ENCODE results near the gene AKT2.

AKT2 gene

DNA sequence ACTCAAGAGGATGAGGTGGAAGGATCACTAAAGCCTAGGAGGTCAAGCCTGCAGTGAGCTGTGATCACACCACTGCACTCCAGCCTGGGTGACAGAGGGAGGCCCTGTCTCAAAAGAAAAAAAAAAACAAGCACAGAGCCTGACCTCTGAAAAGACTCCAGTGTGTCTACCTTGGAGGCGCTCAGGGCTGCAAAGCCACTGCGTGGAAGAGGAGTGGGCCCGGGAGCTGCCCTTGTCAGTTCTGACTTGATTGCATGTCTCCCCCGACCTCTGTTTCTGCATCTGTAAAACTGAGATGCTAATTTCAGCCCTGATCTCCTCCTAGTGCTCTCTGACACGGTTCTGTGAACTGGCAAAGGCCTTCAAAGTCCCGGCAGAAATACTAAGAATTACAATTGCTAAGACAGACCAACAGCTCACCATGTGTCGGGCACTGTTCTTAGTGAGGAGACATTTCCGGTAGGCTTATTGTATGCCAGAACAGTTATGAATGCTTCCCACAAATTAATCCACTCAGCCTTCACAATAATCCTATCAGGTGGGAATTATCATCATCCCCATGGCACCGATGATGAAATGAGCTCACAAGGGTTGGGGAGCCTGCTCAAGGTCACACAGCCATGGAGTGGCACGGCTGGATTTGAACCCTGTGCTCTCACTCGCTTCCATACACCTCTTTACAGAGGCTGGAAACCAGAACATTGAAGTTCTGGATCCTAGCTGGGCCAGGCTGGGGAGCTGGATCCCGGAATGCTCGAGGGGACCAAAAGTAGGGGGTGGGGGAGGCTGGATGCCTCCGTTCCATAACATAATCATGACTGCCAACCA is 3.5 kb downstream of the AKT2 start:
- Histone ChIP-seq H3K9me3 (no peaks in the 10 kb centered on the region), H3K27me3 (no peaks in the 10 kb centered on the region), H3K4me1 (ENCODE audit: control insufficient read depth in 1 of 2, insufficient read depth in 1 of 2, low read depth in 1 of 2, low read length in 1 of 2) (peaks cover 17 to 20% of the 10 kb centered on the region in 2 experiments), H3K36me3 (peaks cover 8% of the 10 kb centered on the region), H3K27ac (no peak overlapping the region), H3K4me3 (ENCODE audit: low read depth in 1 of 2, low read length in 1 of 2) (no peak overlapping the region)
- TF ChIP-seq, protein P1, sequence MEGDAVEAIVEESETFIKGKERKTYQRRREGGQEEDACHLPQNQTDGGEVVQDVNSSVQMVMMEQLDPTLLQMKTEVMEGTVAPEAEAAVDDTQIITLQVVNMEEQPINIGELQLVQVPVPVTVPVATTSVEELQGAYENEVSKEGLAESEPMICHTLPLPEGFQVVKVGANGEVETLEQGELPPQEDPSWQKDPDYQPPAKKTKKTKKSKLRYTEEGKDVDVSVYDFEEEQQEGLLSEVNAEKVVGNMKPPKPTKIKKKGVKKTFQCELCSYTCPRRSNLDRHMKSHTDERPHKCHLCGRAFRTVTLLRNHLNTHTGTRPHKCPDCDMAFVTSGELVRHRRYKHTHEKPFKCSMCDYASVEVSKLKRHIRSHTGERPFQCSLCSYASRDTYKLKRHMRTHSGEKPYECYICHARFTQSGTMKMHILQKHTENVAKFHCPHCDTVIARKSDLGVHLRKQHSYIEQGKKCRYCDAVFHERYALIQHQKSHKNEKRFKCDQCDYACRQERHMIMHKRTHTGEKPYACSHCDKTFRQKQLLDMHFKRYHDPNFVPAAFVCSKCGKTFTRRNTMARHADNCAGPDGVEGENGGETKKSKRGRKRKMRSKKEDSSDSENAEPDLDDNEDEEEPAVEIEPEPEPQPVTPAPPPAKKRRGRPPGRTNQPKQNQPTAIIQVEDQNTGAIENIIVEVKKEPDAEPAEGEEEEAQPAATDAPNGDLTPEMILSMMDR (IDR thresholded peaks at IDR 0.05), result no peak

DNA sequence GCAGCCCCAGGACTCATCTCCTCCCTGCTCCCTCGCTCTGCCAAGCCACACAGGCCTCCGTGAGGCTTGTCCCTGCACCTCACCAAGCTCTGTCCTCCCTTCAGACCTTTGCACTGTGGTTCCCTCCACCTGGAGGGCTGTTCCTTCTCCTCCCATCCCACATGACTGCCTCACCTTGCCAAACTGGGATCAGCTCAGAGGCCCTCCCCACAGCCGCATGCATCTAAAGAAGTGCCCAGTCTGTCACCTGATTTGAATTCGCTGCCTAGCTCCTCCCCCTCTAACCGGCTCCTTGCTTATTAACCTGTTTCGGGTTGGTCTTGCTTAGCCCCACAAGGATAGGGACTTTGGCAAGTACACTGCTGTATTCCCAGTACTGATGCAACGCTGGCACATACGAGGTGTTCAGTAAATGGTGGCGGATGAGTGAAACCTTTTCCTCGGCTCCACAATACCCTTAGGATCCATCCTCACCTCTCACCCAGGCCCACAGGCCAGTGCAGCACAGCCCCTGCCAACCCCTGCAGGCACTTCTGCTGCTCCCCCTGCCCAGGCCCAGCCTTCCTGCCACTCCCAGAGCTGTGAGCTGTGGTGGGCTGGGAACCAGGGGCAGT is 4.4 kb downstream of the AKT2 start:
- H3K9me3 ChIP-seq, result no peaks in the 10 kb centered on the region
- TF ChIP-seq, protein P1 (IDR thresholded peaks at IDR 0.05), result no peak
- peaks cover 14 to 17% of the 10 kb centered on the region in 2 experiments for H3K4me1 ChIP-seq (ENCODE audit: control insufficient read depth in 1 of 2, insufficient read depth in 1 of 2, low read depth in 1 of 2, low read length in 1 of 2)
- H3K36me3 ChIP-seq, result peaks cover 8% of the 10 kb centered on the region
- no peak overlapping the region for H3K4me3 ChIP-seq (ENCODE audit: low read depth in 1 of 2, low read length in 1 of 2)
- no peaks in the 10 kb centered on the region for H3K27me3 ChIP-seq
- no peak overlapping the region for H3K27ac ChIP-seq

DNA sequence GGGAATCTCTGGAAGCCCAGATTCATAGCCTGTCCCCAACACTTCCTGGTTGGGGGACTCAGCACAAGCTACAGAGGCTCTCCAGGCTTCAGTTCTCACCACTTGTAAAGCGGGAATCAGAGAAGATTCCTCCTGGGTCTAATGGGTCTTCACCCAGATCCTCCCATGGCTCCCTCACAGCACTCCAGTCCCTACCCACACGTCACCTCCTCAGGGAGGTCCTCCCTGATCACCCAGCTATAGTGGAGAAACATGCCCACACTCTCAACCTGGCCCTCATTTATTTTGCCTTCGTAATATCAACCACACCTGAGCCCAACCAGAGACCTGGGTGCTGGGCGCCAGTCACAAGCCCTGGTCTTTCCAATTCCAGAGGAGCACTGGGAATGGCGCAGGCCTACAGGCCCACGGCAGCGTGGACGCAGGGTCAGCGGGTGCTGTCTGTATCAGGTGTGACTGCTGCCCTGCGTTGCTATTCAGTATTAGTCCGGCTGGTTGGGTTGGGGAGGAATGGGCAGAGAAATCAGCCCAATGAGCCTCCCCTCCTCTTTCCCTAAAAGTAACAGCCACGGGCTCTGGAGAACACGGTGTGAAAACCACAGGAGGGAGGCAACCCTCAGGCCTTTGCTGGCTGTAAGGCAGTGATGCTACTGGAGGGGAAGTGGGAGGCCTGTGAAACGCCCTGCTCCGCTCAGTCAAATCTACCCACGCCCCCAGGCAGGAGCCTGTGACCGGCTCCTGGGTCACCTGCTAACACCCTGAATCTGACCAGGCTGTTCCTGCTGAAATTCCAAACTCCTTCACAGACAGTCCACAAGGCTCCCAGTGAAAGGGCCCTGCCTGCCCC is 5.2 kb downstream of the AKT2 start:
- Histone ChIP-seq H3K27me3 (no peaks in the 10 kb centered on the region), H3K27ac (no peak overlapping the region), H3K36me3 (peaks cover 8% of the 10 kb centered on the region), H3K4me1 (ENCODE audit: control insufficient read depth in 1 of 2, insufficient read depth in 1 of 2, low read depth in 1 of 2, low read length in 1 of 2) (peaks cover 16 to 17% of the 10 kb centered on the region in 2 experiments), H3K4me3 (ENCODE audit: low read depth in 1 of 2, low read length in 1 of 2) (no peak overlapping the region), H3K9me3 (no peaks in the 10 kb centered on the region)
- TF ChIP-seq, protein P1 (IDR thresholded peaks at IDR 0.05), result no peak

DNA sequence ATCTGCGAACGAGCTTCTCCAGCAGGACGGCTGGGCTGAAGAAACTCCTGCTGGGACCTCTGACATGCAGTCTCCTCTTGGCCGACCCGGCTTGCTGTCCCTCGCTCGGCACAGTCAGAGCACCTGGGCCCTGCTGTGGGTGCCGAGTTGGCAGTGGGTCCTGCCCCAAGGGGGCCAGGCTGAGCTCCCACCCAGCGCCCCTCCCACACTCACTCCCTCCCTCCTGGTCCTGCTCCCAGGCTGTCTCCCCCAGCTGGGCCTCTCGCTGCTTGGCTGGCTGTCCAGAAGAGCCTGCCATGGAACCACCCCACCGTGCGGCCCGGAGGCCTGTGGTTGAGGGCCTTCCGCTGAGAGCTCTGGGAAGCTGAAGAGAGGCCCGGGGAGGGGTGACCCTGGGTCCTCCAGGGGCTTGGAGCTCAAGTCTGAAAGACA is 6.0 kb downstream of the AKT2 start:
- no peaks in the 10 kb centered on the region for H3K27me3 ChIP-seq
- peaks cover 8% of the 10 kb centered on the region for H3K36me3 ChIP-seq
- H3K4me3 ChIP-seq (ENCODE audit: low read depth in 1 of 2, low read length in 1 of 2), result no peak overlapping the region
- TF ChIP-seq, protein P1 (IDR thresholded peaks at IDR 0.05), result no peak
- peaks cover 18% of the 10 kb centered on the region in 2 experiments for H3K4me1 ChIP-seq (ENCODE audit: control insufficient read depth in 1 of 2, insufficient read depth in 1 of 2, low read depth in 1 of 2, low read length in 1 of 2)
- no peak overlapping the region for H3K27ac ChIP-seq
- H3K9me3 ChIP-seq, result no peaks in the 10 kb centered on the region

DNA sequence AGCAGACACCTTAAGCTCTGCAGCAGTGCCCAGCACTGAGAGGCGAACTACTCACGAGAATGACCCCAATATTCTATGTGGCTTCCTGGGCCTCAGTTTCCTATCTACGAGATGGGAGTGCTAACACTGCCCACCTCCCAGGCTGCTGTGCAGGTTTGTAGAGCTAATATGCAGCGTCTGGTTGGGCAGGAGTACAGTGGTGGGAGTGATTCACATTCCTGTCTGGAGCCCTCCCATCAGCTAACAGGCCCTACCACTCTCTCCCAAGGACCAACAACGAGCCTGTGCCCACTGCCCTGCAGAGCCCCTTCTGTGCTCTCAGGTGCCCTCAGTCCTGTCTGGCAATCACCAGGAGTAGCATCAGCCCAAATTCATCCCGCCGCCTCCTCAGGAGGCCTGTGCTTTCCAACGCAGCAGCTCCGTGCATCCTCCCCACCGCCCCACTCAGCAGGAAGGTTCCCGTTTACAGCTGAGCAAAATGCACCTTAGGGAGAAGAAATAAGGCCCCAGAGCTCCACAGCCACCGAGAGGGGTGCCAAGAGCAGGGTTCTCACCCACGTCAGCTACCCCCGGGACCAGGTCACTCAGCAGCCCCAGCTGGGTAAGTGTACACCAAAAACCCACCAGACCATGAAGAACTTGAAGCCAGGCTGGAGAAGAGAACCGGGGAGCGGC is 6.6 kb downstream of the AKT2 start:
- H3K27ac ChIP-seq, result no peak overlapping the region

More for the DNA sequence above, 6.6 kb downstream of the AKT2 start:
- Histone ChIP-seq H3K36me3 (peaks cover 8% of the 10 kb centered on the region), H3K4me1 (ENCODE audit: control insufficient read depth in 1 of 2, insufficient read depth in 1 of 2, low read depth in 1 of 2, low read length in 1 of 2) (peaks cover 11% of the 10 kb centered on the region in 2 experiments), H3K27me3 (no peaks in the 10 kb centered on the region), H3K9me3 (no peaks in the 10 kb centered on the region), H3K4me3 (ENCODE audit: low read depth in 1 of 2, low read length in 1 of 2) (no peak overlapping the region)
- TF ChIP-seq, protein P1 (IDR thresholded peaks at IDR 0.05), result no peak

Data from neutrophil (primary cell).